Motor neuron (in vitro differentiated cells): Measurements from ENCODE around the gene SLU7. TPM values are rescaled to one million over a fixed set of nuclear protein-coding genes. Genes with fewer than 3 reads are reported as not detected.

Experiments used
- ATAC-seq, 8 experiments: fragments of 200-7000 bp; cut with Tn5 transposase; replicated peaks in 6 of 8; 2 replicates each; pipeline ENCODE4 v1.8.0; 2021; ENCODE audit warnings: mild to moderate bottlenecking in 8 of 8, moderate library complexity in 8 of 8
- H3K27ac ChIP-seq, 2 donors: fragments of 250-450 bp; sonication (Bioruptor Pico); 2 replicates each; pipeline ENCODE4 v1.9.0; 2021; ENCODE audit warnings: antibody characterized with exemption in 2 of 2, mild to moderate bottlenecking in 2 of 2, moderate library complexity in 1 of 2
- H3K4me1 ChIP-seq, 2 donors: fragments of 250-450 bp; sonication (Bioruptor Pico); replicated peaks in 1 of 2; 2 replicates each; pipeline ENCODE4 v1.6.1; 2021; ENCODE audit warnings: antibody characterized with exemption in 2 of 2, mild to moderate bottlenecking in 2 of 2, moderate library complexity in 1 of 2
- H3K4me3 ChIP-seq, 5 donors: fragments of 250-450 bp; sonication (Bioruptor Pico); 2 replicates each; pipeline ENCODE4 v1.9.0; 2021; ENCODE audit warnings: antibody characterized with exemption in 5 of 5, mild to moderate bottlenecking in 5 of 5, moderate library complexity in 4 of 5
- WGBS, 10 experiments: fragments of 450-650 bp; shearing (Covaris generic); methylation state at CpG; one replicate each; pipeline ENCODE4 v1.0.0; 2022; 5-methylcytosine and 5-hydroxymethylcytosine counted together
- in situ Hi-C, 9 experiments: fragments of 400-800 bp; cut with MboI; loops; one replicate each; pipeline ENCODE4 v1.15.0; 2021; ENCODE audit warnings: low sequenced_read_pairs in 9 of 9, low pct_unique_long_range_greater_than_20kb in 2 of 9; ENCODE audit not compliant: unreplicated experiment in 9 of 9
- total RNA-seq, 8 experiments: library from RNA; unstranded; fragments of 300-600 nt; gene quantifications; 2 replicates each; pipeline versions ENCODE4 v1.2.3 to v1.2.4, GENCODE V29; 2022

The SLU7 gene
- total RNA-seq, 8 experiments from 2014 or later: 44.1 to 66.9 (median 61.5) TPM

DNA sequence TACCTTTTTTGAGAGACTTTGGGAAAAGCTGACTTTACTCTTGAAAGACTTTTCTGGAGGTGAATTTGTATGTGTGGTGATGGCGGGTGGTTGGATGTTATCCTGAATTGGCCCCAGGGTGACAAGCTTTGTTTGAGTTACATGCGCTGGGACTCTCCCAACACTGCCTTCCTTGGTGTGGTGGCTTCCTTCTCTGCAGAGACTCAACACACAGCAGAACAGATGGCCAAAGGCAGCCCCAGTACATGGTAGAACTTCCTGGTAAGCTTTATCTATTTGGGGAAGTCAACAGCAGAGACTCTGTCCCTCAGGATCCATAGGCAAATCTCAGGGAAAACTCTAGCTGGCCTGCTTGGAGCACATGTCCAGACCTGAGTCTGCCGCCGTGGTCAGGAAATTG is 66.6 kb downstream of the SLU7 start:
- 80 to 100% (median 92%) methylated on average over 1 to 4 of the region's 4 CpGs; no CpG with 5 or more reads in 5 of the 10 experiments for WGBS, 10 experiments
- Histone ChIP-seq H3K27ac (no peak overlapping the region), H3K4me3 (no peak overlapping the region), H3K4me1 (peaks cover 1 to 3% of the 10 kb centered on the region in 2 donors)
- no peak for ATAC-seq
- in situ Hi-C loops: no loop called here

Other genes with a start within 250 kb of the SLU7 start
- gene FABP6, start 189.6 kb downstream of the SLU7 start, total RNA-seq: 1 to 10 TPM in 5 of 8 experiments, not detected in 3; 1.5 to 2.6 (median 1.6) TPM
- gene CCNJL, start 106.5 kb downstream of the SLU7 start, total RNA-seq: 10 to 100 TPM in 1 of 8 experiments, 1 to 10 TPM in 4, under 1 TPM in 3; 0.10 to 10.0 (median 1.4) TPM
- gene C1QTNF2, start 48.5 kb downstream of the SLU7 start, total RNA-seq: under 1 TPM in 7 of 8 experiments, not detected in 1; 0.05 to 0.86 (median 0.25) TPM
- gene FAM200C, start 19.0 kb downstream of the SLU7 start, total RNA-seq: 10 to 100 TPM in 5 of 8 experiments, 1 to 10 TPM in 3; 3.8 to 19.7 (median 11.6) TPM
- gene PTTG1, start 2.8 kb upstream of the SLU7 start, total RNA-seq: 100 to 1,000 TPM in 2 of 8 experiments, 10 to 100 TPM in 4, 1 to 10 TPM in 2; 3.1 to 201 (median 21.9) TPM